K562 (cell line): ENCODE measurements around the gene KIF12. TPM values are rescaled to one million over a fixed set of nuclear protein-coding genes. Genes with fewer than 3 reads are reported as not detected.

Experiments
- ATAC-seq: fragments of 200-7000 bp; cut with Tn5 transposase; 3 replicates; pipeline ENCODE4 v1.9.1; 2020; ENCODE audit warnings: moderate library complexity
- BruUV-seq: library from RNA; stranded (reverse); fragments of 400-500 nt; replicated peaks from 2 replicates; lab custom pipeline; 2021; lab: Mats Ljungman, UMichigan
- CTCF ChIA-PET: fragments of 300-600 bp; formaldehyde crosslinking; extraction: SDS; loops from one replicate; lab custom pipeline; 2021; ENCODE audit warnings: low intra/inter-chr PET ratio; lab: Yijun Ruan, JAX
- POLR2A ChIA-PET: fragments of 300-600, 350-650 bp; sonication (Branson Sonifier 250); formaldehyde crosslinking; extraction: SDS; loops from one replicate; lab custom pipeline; 2021; ENCODE audit warnings: antibody characterized with exemption, inconsistent platforms; lab: Yijun Ruan, JAX
- DNase-seq, 4 experiments: peaks; one replicate each; pipeline versions ENCODE4 v3.0.0 to v3.0.0-alpha.2; 2011 to 2018; ENCODE audit warnings: low spot score in 3 of 4, mixed read lengths in 3 of 4; ENCODE audit errors: extremely low read depth in 1 of 4
- FAIRE-seq: peaks from 2 replicates; lab custom pipeline; 2011; peaks lifted over from hg19 to GRCh38; lab: Jason Lieb, UNC
- H2AFZ ChIP-seq: 2 replicates; pipeline ENCODE4 v1.6.0; 2011; ENCODE audit warnings: low read depth, low read length, control low read depth, inconsistent platforms
- H3K27ac ChIP-seq: fragments of 200-600 bp; 3 replicates; pipeline ENCODE4 v1.8.0; 2011; ENCODE audit warnings: low read depth, mild to moderate bottlenecking, control low read depth, inconsistent platforms, low read length, moderate library complexity, mixed read lengths; ENCODE audit errors: extremely low read depth
- H3K27me3 ChIP-seq, 2 experiments: fragments of 300-600 bp in 1 of 2; 2 replicates in 1 of 2; 3 replicates in 1 of 2; pipeline versions ENCODE4 v1.6.0 to v1.8.0; 2011; ENCODE audit warnings: inconsistent platforms in 2 of 2, low read length in 2 of 2, mild to moderate bottlenecking in 1 of 2, mixed read lengths in 1 of 2, moderate library complexity in 1 of 2; ENCODE audit not compliant: control insufficient read depth in 2 of 2, insufficient read depth in 2 of 2
- H3K36me3 ChIP-seq: fragments of 300-600 bp; 3 replicates; pipeline ENCODE4 v1.8.0; 2011; ENCODE audit warnings: mild to moderate bottlenecking, low read length, inconsistent platforms; ENCODE audit not compliant: control insufficient read depth, insufficient read depth
- H3K4me1 ChIP-seq, 2 experiments: fragments of 200-600 bp in 1 of 2; replicated peaks in 1 of 2; 2 replicates in 1 of 2; 3 replicates in 1 of 2; pipeline versions ENCODE4 v1.5.1 to v1.8.0; 2011; ENCODE audit warnings: inconsistent platforms in 2 of 2, low read length in 2 of 2, mild to moderate bottlenecking in 1 of 2, mixed read lengths in 1 of 2, moderate library complexity in 1 of 2; ENCODE audit not compliant: control insufficient read depth in 2 of 2, insufficient read depth in 2 of 2
- H3K4me2 ChIP-seq: 2 replicates; pipeline ENCODE4 v1.6.1; 2011; ENCODE audit warnings: low read length, control low read depth, inconsistent platforms, mixed read lengths; ENCODE audit not compliant: insufficient read depth
- H3K4me3 ChIP-seq: fragments of 200-600 bp; sonication (generic), shearing (Covaris generic); 2 replicates; pipeline ENCODE4 v1.5.1; 2016; ENCODE audit warnings: control low read depth, inconsistent platforms
- H3K79me2 ChIP-seq: fragments of 200-600 bp; 3 replicates; pipeline ENCODE4 v1.8.0; 2011; ENCODE audit warnings: low read length, inconsistent platforms; ENCODE audit not compliant: control insufficient read depth, insufficient read depth
- H3K9ac ChIP-seq, 2 experiments: 2 replicates each; pipeline versions ENCODE4 v1.6.0 to v1.6.1; 2011; ENCODE audit warnings: low read depth in 2 of 2, low read length in 2 of 2, control low read depth in 1 of 2, inconsistent platforms in 1 of 2, mild to moderate bottlenecking in 1 of 2, mixed read lengths in 1 of 2; ENCODE audit not compliant: insufficient read depth in 1 of 2
- H3K9me1 ChIP-seq: one replicate; pipeline ENCODE4 v1.6.0; 2011; ENCODE audit warnings: inconsistent platforms, mild to moderate bottlenecking, low read length, moderate library complexity; ENCODE audit not compliant: control insufficient read depth, insufficient read depth
- H3K9me3 ChIP-seq: replicated peaks from 2 replicates; pipeline ENCODE4 v1.5.1; 2011; ENCODE audit warnings: low read depth, low read length, inconsistent platforms; ENCODE audit not compliant: control insufficient read depth, insufficient read depth
- H4K20me1 ChIP-seq: replicated peaks from 2 replicates; pipeline ENCODE4 v1.6.1; 2011; ENCODE audit warnings: low read length, inconsistent platforms, mixed read lengths; ENCODE audit not compliant: control insufficient read depth, insufficient read depth
- BRF1 ChIP-seq: IDR thresholded peaks from 3 replicates; pipeline ENCODE4 v1.6.1; 2011; ENCODE audit warnings: borderline replicate concordance, mild to moderate bottlenecking; ENCODE audit not compliant: insufficient read length; ENCODE audit errors: extremely low read depth
- CREB1 ChIP-seq, 2 experiments: sonication (generic) in 1 of 2; formaldehyde crosslinking in 1 of 2; IDR thresholded peaks; 2 replicates each; pipeline versions ENCODE4 v1.6.1 to v1.8.0; 2012 to 2022; ENCODE audit warnings: inconsistent platforms in 1 of 2, mild to moderate bottlenecking in 1 of 2, missing genetic modification reagents in 1 of 2, moderate library complexity in 1 of 2
- GABPB2 ChIP-seq: fragments of 250-450 bp; sonication (Bioruptor Pico); conservative IDR thresholded peaks from 2 replicates; pipeline ENCODE4 v1.5.1; 2021; ENCODE audit warnings: mild to moderate bottlenecking
- JUNB ChIP-seq: fragments of 450-650 bp; formaldehyde crosslinking; conservative IDR thresholded peaks from 2 replicates; pipeline ENCODE4 v1.4.0; 2020; ENCODE audit warnings: mild to moderate bottlenecking
- LEF1 ChIP-seq: fragments of 450-650 bp; IDR thresholded peaks from 2 replicates; pipeline ENCODE4 v1.6.1; 2016; ENCODE audit warnings: mild to moderate bottlenecking
- MEF2D ChIP-seq: conservative IDR thresholded peaks from 2 replicates; pipeline ENCODE4 v1.6.1; 2016; ENCODE audit warnings: low read depth, missing genetic modification characterization, missing compliant biosample characterization
- NELFE ChIP-seq: IDR thresholded peaks from 2 replicates; pipeline ENCODE4 v1.6.1; 2011; ENCODE audit warnings: mild to moderate bottlenecking; ENCODE audit not compliant: insufficient read depth, insufficient read length
- RBFOX2 ChIP-seq: fragments of 200-400 bp; formaldehyde crosslinking; IDR thresholded peaks from 2 replicates; pipeline ENCODE4 v1.6.1; 2017; ENCODE audit warnings: low read depth, mild to moderate bottlenecking, low read length, moderate library complexity
- SRSF1 ChIP-seq: fragments of 200-400 bp; formaldehyde crosslinking; IDR thresholded peaks from 2 replicates; pipeline ENCODE4 v1.6.1; 2017; ENCODE audit warnings: mild to moderate bottlenecking, low read depth, low read length, moderate library complexity
- ZFX ChIP-seq: sonication (generic); formaldehyde crosslinking; IDR thresholded peaks from 2 replicates; pipeline ENCODE4 v1.8.0; 2022; ENCODE audit warnings: mild to moderate bottlenecking, missing genetic modification reagents, moderate library complexity
- WGBS: fragments of 100-300 bp; shearing (Covaris generic); methylation state at CpG from one replicate; pipeline ENCODE4 v1.1.6; 2016; ENCODE audit warnings: low coverage, mixed read lengths; ENCODE audit not compliant: insufficient coverage; ENCODE audit errors: missing lambda C conversion rate; 5-methylcytosine and 5-hydroxymethylcytosine counted together
- in situ Hi-C: fragments of 300-500 bp; cut with MboI; formaldehyde crosslinking; loops from 4 replicates; pipeline ENCODE4 v1.15.0; 2018; ENCODE audit warnings: inconsistent platforms, mixed read lengths
- intact Hi-C: fragments of 100-400 bp; cut with micrococcal nuclease; formaldehyde crosslinking; loops from 2 replicates; pipeline ENCODE4 v1.14.2; 2022
- polyA plus RNA-seq, 8 experiments: library from polyadenylated mRNA; depleted of rRNA in 4 of 8; stranded (reverse) in 5 of 8; unstranded in 3 of 8; fragments of >200 nt; fragmentation: Nextera tagmentation in 2 of 8; fragmentation: Illumina TruSeq in 1 of 8; extraction: Ambion mirVana in 2 of 8; extraction: Trizol in 1 of 8; gene quantifications; 2 replicates each; pipeline versions ENCODE4 v1.2.1 to v1.2.3, GENCODE V29; 2011 to 2014; ENCODE audit warnings: inconsistent platforms in 1 of 8, missing spikeins in 1 of 8
- total RNA-seq, 7 experiments: library from RNA; depleted of rRNA in 6 of 7; stranded (reverse); fragments of >200 nt in 6 of 7; fragmentation: Illumina TruSeq in 2 of 7; extraction: Trizol in 2 of 7; gene quantifications; 2 replicates each; pipeline versions ENCODE4 v1.2.1 to v1.2.3, GENCODE V29; 2011 to 2021; ENCODE audit warnings: low replicate concordance in 1 of 7
- TF ChIP-seq, protein P1 (sequence below): fragments of 200-400 bp; formaldehyde crosslinking; IDR thresholded peaks from 2 replicates; pipeline ENCODE4 v1.6.1; 2017; ENCODE audit warnings: mild to moderate bottlenecking, low read depth, low read length, moderate library complexity
- TF ChIP-seq, protein P2 (sequence below): fragments of 450-650 bp; conservative IDR thresholded peaks from 2 replicates; pipeline ENCODE4 v1.6.1; 2016; ENCODE audit warnings: missing genetic modification characterization, low read depth, mild to moderate bottlenecking, control low read depth, missing compliant biosample characterization
- TF ChIP-seq, protein P3 (sequence below): fragments of 250-450 bp; sonication (Bioruptor Pico); IDR thresholded peaks from 2 replicates; pipeline ENCODE4 v1.9.0; 2021; ENCODE audit warnings: mild to moderate bottlenecking
- TF ChIP-seq, protein P4 (sequence below): fragments of 250-450 bp; sonication (Bioruptor Pico); IDR thresholded peaks from 2 replicates; pipeline ENCODE4 v1.8.0; 2022; ENCODE audit warnings: inconsistent platforms, mild to moderate bottlenecking, moderate library complexity, borderline replicate concordance

The KIF12 gene
- total and polyA plus RNA-seq, 9 of the 15 experiments (the other 6 are each of a cell fraction or from before 2014, with no cell fraction given), result not detected

DNA sequence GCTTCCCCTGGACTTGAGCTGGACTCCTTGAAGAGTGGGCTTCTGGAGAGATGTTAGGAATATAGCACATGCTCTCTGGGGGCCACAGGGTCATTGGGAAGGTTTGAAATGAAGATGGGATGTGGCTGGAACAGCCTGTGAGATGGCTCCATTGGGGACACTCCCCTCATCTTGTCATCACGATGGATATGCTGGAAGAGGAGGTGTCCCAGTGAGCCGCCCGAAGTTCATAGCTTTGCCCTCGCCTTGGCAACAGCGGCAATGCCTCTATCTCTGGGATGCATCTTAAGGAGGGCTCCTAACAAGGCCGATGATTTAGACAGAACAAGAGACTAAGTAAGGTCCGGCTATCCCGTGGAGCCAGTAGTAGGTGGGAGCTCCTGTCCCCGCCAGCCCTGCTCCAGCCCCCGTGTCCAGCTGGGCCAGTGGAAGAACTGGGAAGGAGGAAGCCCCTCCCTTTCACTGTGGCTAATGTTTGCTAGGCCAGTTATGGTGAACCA, 44.9 kb downstream of the KIF12 start:
- no peak overlapping the region for H3K9ac ChIP-seq
- H3K4me3 ChIP-seq, result no peak overlapping the region
- H3K9me1 ChIP-seq, result no peaks in the 10 kb centered on the region
- ChIA-PET POLR2A (no interaction called here), CTCF (no interaction called here)
- H3K4me1 ChIP-seq, result no peaks in the 10 kb centered on the region
- no peak overlapping the region for H3K4me2 ChIP-seq
- peaks cover 0 to 15% of the 10 kb centered on the region in 2 experiments; a peak in 2 of 5 replicates for H3K27me3 ChIP-seq
- no peaks in the 10 kb centered on the region for H3K79me2 ChIP-seq
- ATAC-seq, result no peak
- H3K27ac ChIP-seq, result no peak overlapping the region
- in situ Hi-C loops, result no loop called here
- intact Hi-C loops, result no loop called here
- FAIRE-seq, result no peak
- no peak overlapping the region for H2AFZ ChIP-seq
- no peak for DNase-seq
- peaks cover 4% of the 10 kb centered on the region; the same call in 2 of the 3 replicates for H3K36me3 ChIP-seq
- H4K20me1 ChIP-seq, result peaks cover 3% of the 10 kb centered on the region; the same call in 1 of the 2 replicates
- 28% methylated on average over 10 of the region's 10 CpGs for WGBS
- BruUV-seq, result no TSS peak
- no peaks in the 10 kb centered on the region for H3K9me3 ChIP-seq
- TF ChIP-seq JUNB (no peak), LEF1 (no peak), MEF2D (tag) (no peak), SRSF1 (no peak), RBFOX2 (no peak), CREB1 (IDR thresholded peaks at IDR 0.05) (no peak), CREB1 (CRISPR knock-in tag; IDR thresholded peaks at IDR 0.05) (no peak), GABPB2 (CRISPR knock-in tag) (no peak), ZFX (CRISPR knock-in tag) (no peak), NELFE (no peak), BRF1 (no peak)
- TF ChIP-seq, protein P1, sequence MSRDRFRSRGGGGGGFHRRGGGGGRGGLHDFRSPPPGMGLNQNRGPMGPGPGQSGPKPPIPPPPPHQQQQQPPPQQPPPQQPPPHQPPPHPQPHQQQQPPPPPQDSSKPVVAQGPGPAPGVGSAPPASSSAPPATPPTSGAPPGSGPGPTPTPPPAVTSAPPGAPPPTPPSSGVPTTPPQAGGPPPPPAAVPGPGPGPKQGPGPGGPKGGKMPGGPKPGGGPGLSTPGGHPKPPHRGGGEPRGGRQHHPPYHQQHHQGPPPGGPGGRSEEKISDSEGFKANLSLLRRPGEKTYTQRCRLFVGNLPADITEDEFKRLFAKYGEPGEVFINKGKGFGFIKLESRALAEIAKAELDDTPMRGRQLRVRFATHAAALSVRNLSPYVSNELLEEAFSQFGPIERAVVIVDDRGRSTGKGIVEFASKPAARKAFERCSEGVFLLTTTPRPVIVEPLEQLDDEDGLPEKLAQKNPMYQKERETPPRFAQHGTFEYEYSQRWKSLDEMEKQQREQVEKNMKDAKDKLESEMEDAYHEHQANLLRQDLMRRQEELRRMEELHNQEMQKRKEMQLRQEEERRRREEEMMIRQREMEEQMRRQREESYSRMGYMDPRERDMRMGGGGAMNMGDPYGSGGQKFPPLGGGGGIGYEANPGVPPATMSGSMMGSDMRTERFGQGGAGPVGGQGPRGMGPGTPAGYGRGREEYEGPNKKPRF, result no peak
- TF ChIP-seq, protein P2, sequence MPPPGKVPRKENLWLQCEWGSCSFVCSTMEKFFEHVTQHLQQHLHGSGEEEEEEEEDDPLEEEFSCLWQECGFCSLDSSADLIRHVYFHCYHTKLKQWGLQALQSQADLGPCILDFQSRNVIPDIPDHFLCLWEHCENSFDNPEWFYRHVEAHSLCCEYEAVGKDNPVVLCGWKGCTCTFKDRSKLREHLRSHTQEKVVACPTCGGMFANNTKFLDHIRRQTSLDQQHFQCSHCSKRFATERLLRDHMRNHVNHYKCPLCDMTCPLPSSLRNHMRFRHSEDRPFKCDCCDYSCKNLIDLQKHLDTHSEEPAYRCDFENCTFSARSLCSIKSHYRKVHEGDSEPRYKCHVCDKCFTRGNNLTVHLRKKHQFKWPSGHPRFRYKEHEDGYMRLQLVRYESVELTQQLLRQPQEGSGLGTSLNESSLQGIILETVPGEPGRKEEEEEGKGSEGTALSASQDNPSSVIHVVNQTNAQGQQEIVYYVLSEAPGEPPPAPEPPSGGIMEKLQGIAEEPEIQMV, result no peak
- TF ChIP-seq, protein P3, sequence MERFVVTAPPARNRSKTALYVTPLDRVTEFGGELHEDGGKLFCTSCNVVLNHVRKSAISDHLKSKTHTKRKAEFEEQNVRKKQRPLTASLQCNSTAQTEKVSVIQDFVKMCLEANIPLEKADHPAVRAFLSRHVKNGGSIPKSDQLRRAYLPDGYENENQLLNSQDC, result no peak
- TF ChIP-seq, protein P4, sequence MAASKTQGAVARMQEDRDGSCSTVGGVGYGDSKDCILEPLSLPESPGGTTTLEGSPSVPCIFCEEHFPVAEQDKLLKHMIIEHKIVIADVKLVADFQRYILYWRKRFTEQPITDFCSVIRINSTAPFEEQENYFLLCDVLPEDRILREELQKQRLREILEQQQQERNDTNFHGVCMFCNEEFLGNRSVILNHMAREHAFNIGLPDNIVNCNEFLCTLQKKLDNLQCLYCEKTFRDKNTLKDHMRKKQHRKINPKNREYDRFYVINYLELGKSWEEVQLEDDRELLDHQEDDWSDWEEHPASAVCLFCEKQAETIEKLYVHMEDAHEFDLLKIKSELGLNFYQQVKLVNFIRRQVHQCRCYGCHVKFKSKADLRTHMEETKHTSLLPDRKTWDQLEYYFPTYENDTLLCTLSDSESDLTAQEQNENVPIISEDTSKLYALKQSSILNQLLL (CRISPR knock-in tag), result no peak
